Measurements from ENCODE around the gene ATP13A3.
A peak's percentile ranks its signal among the peaks of the same experiment; 100 is the strongest.
"Not testable (repeated sequence)": the region's sequence is repeated elsewhere in the genome, so short reads cannot be mapped to it uniquely, and the experiment has no call there.

ATP13A3 gene

DNA sequence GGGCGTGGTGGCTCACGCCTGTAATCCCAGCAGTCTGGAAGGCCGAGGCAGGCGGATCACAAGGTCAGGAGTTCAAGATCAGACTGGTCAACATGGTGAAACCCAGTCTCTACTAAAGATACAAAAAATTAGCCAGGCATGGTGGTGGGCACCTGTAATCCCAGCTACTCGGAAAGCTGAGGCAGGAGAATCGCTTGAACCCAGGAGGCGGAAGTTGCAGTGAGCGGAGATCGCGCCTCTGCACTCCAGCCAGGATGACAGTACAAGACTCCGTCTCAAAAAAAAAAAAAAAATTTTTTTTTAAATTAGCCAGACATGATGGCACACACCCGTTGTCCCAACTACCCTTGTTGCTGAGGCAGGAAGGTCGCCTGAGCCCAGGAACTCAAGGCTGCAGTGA is 4.0 kb downstream of the ATP13A3 start:
- intact Hi-C loops (cut with DNase I): not testable (repeated sequence)

DNA sequence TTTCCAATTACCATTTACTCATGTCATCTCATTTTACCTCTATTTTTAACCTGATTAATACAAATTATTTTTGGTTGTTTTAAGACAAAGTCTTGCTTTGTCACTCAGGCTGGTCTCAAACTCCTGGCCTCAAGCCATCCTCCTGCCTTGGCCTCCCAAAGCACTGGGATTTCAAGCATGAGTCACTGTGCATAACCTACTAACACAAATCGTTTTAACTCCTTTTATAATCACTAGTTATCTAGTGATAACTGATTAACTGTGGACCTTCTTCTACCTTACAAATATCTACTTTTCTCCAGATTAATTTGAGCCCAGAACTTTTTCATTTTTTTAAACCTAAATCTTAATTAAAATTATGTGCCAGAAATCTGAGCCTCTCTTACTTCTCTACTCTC is 4.6 kb downstream of the ATP13A3 start:
- DNase-seq: no peak
- intact Hi-C loops (cut with DNase I): no loop called here

More for the DNA sequence above, 4.0 kb downstream of the ATP13A3 start:
- DNase-seq: not testable (repeated sequence)

DNA sequence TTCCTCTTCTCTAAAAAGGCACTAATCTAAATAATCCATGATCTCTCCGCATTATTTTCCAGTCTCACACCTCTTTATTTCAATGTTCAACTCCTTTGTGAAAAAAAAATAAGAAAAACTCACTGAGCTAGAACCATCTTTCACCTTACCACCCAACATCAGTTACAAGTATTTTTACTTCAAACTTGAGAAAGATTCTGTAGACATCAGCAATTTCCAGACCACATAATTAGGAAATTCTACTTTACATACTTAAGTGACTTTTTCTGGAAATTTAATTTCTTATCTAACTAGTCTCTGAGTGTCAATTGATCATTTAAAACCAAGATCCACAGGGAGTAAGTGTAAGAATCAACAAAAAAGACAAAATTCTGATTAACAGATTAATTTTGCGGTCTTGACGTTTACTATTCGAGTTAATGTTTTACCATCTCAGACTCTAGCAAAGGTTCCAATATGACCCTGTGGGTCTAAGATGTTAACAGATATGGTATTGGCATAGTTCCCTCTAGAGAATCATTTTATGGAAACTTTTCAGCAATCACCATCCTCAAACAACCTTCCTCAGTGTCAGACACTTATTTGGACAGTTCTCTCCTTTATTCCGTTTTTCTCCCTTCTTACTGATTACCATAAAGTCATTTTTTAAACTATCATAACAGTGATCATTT is 5.1 kb downstream of the ATP13A3 start:
- no peak for DNase-seq
- intact Hi-C loops (cut with DNase I): no loop called here

DNA sequence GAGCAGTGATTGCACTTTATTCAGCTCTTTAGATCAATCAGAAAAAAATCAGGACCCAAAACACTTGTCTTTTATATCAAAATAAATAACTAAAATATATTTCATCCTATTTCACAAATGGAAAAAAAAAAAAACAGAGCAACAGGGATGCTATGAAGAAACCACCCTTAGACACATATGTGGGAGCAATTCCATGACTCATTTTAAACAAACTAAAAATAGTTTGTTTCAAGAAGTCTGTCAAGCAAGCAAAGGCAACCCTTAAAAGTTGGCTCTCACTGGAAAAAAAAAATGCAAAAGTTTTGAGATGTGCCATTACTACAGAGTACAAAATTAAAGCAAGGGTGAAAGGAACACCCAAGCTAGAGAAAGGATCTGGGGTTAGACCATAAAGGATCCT is 5.7 kb downstream of the ATP13A3 start:
- intact Hi-C loops (cut with DNase I): no loop called here
- DNase-seq: no peak

DNA sequence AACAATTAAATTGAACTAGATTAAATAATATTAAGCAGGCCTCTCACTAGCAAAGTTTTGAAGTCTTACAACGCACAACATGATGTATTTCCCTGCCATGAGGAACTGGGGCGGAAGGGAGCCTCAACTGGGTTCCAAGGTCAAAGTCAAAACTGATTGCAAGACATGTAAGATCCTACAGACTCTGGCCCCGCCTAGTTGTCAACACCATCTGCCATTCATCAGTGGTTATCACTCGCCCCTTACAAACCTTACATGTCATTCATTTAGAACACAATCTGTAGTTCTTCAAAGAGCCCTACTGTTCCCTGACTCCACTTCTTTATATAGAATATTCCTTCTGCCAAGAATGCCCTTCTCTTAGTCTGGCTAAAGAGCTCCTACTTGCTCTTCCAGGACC is 10.0 kb downstream of the ATP13A3 start:
- no peak for DNase-seq
- intact Hi-C loops (cut with DNase I): no loop called here

DNA sequence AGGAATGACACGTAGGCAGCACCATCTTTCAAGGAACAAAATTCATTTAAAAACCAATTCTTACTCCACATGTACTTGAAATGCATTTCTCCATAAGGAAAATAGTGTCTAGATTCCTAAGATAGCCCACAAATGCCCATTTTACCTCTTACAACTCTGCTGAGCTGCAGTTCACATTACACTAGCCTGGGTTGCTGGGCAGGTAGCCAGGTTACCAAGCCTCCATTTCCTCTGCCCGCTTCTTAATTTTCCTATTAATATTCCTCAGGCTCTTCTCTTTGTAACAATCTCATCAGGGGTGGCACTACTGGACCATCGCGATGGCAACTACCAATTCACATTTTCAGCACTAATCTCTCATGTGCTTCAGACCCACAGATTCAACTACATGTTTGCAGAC is 10.8 kb downstream of the ATP13A3 start:
- no peak for DNase-seq
- intact Hi-C loops (cut with DNase I): no loop called here

DNA sequence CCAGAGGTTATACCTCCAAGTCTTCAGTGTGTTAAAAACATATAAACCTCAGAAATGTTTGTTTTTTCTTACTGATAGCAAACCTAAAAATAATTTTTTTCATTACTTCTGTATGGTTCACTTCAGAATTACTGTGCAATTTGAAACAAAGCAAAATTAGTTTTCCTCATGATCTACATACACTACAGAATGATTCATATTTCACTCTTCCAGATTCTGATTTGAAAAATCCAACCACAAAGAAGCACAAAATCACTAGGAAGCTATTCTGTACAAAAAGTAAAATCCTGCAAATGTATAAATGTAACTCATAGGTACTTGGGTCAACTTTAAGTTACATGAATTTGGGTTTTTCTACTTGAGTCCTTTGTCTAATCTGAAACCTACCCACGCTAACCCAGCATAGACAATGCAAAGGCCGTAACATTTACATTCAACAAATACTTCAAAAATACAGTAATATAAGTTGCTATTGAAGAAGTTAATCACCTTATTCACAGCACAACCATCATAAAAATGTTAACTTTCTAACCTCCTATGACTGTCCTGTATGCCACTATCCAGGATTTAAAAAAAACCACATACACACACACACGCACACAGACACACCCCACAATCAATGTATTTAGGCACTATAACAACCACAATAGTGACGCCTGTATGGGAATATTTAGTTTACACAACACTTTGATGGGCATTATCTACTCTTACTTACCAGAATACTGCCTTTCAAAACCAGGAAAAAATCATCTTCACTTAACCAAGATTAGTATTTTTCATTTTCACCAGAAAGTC is 11.5 kb downstream of the ATP13A3 start:
- DNase-seq: no peak
- intact Hi-C loops (cut with DNase I): no loop called here

DNA sequence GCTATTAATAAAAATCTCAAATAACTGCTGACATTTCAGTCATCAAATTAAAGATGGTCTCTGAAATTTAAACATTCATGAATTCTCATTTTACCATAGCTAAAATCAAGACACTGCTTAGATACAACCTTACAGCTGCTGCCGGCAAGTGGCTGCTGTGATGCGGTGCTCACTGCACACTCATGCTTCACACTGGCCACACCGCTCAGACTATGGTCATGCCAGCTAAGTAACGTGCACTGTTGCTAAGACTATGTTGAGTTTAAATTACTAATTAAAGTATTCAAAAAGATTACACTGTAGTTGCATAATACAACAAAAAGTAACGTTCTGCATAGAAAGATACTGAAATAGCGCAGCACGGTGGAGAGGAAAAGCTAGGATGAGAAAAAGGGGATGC is 12.1 kb downstream of the ATP13A3 start:
- intact Hi-C loops (cut with DNase I): no loop called here
- DNase-seq: no peak

DNA sequence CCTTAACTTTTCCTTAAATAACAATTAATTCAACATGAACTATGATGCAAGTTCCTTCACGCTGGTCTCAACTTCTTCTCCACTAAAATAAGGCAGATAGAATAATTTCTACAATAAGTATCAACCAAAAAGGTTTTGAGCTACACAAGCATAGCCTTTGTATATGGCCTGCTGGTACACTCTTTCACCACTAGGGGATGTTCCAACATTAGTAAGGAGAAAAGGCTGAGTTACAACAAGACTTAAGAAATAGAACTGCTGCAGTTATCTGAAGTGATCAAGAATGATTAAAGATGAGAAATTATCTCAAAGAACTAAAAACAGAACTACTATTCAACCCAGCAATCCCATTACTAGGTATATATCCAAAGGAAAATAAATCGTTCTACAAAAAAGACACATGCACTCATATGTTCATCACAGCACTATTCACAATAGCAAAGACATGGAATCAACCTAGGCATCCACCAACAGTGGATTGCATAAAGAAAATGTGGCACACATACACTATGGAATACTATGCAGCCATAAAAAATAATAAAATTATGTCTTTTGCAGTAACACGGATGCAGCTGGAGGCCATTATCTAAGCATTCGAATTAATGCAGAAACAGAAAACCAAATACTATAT is 14.4 kb downstream of the ATP13A3 start:
- peak in 17 of 42 donors; percentile 14 to 78 (median 48) for DNase-seq
- intact Hi-C loops (cut with DNase I): no loop called here

DNA sequence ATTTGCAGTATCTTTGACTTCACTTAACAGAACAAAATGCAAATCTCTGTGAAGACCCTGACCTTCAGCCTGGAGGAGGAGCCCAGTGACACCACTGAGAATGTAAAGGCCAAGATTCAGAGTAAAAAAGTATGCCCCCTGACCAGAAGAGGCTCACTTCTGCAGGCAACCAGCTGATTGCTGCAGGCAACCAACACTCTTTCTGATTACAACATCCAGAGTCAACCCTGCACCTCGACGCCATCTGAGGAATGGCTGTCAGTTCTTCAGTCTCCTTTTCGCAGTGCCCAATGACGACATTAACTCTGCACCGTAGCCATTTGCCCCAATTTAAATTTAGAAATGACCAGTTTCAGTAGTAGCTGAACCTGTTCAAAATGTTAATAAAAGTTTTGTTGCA is 14.9 kb downstream of the ATP13A3 start:
- intact Hi-C loops (cut with DNase I): no loop called here
- DNase-seq: no peak

DNA sequence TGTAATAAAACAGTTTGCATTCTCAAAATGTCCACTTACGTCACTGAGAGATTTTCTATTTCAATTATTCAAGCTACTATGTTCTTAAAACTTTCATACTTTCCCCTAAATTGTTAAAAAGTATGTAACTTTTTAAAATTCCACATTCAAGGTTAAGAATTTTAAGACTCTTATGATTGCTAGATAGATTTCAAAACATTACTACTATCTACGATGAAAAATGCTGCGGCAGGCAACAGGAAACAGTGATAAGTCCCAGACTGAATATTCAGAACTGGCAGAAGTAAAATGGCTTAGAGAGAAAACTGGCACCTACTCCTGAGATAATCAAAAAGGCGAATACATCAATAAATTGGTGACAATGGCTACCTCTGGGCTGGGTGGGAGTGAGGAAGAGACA is 16.2 kb downstream of the ATP13A3 start:
- DNase-seq: no peak
- intact Hi-C loops (cut with DNase I): no loop called here

DNA sequence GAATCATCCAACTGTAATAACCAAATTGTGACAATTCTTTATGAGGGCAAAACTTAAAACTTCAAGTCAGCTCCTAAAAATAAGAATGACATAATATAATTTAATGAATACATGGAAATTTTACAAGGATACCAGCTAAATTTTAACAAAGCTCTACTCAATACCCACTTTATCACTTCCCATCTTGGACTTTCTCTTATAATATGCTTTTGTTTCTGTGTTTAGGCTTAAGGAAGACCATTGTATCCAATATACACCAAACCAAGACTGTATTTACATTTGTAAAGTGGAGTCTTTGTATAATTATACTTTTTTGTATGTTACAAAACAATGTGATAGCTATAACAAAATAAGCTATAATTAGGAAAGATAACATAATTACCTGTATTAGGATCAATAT is 16.8 kb downstream of the ATP13A3 start:
- intact Hi-C loops (cut with DNase I): no loop called here
- DNase-seq: no peak

DNA sequence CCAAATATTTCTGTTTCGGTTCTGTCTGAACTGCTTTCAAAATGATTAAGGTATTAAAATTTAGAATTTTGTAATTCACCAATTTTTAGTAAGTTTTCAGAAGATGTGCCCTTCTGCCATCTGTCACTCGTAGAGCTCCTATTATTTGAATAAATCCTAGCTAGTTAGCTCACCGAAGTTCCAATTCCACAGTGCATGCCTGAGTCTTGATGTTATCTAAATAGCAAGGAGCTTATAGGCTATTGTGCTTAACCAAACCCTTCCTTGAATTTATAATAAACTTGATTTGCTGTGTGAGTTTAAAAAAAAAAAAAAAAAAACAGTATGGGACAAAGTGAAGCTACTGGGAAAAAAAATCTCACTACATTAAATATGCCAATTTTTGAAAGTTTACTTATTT is 18.7 kb downstream of the ATP13A3 start:
- intact Hi-C loops (cut with DNase I): no loop called here
- no peak for DNase-seq

DNA sequence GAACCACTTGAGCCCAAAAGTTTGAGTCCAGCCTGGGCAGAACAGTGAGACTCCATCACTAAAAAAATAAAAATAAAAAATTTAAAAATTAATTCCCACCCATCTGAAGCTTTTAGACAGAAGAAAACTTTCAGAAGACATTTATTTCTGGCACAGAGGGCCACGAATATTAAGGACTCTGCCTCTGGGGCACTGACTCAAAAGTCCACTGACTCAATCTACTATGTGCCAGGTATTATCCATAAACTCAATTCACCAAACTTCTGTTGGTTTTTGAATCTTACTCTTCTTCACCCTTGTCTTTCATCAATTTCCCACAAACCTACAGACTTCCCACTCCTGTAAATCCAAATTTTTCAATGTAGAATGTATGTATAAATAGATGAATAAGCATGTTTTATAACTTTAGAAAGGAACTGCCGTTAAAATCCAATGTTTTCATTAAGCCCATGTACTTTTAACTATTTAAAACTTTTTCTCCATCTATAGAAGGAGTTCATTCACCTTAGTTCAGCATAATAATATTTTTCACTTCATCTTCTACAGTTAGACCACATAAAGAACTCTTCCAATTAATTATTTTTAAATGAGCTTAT is 19.9 kb downstream of the ATP13A3 start:
- DNase-seq: no peak
- intact Hi-C loops (cut with DNase I): no loop called here

DNA sequence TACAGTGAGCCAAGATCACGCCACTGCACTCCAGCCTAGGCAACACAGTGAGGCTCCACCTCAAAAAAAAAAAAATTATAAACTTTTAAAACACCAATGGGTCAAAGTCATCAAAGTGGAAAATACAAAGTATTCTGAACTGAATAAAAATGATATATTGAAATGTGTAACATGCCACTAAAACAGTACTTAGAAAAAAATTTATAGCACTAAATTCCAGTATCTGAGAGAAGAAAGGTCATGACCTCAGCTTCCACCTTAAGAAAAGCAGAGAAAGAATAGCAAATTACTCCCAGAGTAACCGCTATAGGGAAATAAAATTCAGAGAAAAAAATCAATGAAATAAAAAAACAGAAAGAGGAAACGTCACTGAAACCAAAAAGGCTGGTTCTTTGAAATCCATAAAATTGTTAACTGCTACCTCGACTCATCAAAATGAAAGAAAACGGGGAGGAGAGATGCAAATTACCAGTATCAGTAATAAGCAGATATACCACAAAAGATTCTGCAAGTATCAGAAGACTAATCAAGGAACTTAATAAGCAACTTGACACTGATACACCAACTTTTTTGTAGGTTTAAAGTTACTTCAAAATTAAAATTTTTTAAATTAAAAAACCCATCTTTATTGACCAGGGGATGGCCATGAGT is 20.8 kb downstream of the ATP13A3 start:
- intact Hi-C loops (cut with DNase I): no loop called here

DNA sequence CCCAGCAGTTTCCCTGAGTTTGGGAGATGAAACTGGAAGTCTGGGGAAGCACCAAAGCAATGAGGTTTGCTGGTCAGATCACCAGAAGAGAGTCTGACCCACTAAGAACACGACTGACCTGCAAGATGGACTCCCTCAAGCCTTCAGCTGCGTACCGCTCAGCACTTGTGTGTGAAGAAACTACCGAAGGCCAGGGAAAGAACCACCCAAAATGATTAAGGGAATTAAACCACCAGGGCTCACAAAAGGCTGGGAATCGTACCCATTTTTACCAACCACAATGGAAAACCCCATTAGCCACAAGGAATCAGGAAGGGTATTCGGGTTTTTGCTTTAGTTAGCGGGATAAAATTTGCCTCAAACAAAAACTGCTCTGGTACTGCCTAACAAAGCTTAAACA is 21.6 kb downstream of the ATP13A3 start:
- intact Hi-C loops (cut with DNase I): no loop called here
- DNase-seq: no peak

More for the DNA sequence above, 20.8 kb downstream of the ATP13A3 start:
- DNase-seq: no peak

DNA sequence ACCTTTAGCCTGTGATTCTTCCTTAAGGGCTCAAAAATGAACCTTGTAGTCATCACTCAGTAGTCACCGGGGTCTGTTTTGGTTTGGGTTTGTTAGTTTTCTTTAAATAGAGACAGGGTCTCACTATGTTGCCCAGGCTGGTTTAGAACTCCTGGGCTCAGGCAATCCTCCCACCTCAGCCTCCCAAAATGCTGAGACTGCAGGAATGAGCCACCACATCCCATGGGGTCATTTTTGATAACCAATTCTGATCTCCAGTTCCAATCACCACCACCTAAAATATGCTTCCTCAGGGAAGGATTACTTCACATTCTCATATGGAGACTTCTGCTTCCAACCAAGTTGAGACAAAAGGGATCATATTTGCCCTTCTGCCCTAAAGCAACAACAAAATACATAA is 22.1 kb downstream of the ATP13A3 start:
- no peak for DNase-seq
- intact Hi-C loops (cut with DNase I): no loop called here

DNA sequence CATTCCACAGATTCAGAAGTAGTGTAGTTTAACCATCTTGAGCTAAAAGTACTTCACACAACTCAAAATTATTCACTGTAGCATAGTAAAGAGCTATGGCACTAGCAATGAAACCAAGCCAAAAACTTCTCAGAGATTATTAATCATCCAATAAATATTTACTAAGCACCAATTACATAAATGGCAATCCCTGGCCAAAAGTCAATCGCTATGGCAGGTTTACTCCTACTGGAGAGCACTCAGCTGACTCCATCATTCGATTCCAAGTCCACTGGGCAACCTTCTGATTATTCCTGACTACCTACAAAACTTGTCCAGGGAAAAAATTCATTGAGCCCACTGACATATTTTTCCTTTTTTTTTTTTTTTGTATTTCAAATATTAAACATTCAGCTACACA is 23.9 kb downstream of the ATP13A3 start:
- intact Hi-C loops (cut with DNase I): no loop called here

DNA sequence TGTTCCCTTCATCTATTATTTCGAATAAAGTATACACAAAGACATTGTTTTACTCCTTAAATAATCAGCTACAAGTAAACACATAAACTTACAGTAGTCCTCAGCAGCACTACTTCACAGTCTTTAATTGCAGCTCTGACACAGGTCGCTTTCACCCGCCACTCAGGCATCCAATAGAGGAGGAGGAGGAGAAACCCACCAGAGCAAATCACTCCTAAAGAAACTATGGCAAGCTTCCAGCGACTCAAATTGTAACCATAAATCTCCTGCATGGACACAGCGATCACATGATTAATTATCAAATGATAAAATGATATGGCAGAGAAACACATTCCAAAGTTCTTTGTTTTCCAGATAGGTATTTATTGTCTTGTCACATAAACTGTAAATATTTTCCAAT is 26.2 kb downstream of the ATP13A3 start:
- intact Hi-C loops (cut with DNase I): no loop called here
- DNase-seq: no peak

More for the DNA sequence above, 23.9 kb downstream of the ATP13A3 start:
- no peak for DNase-seq

DNA sequence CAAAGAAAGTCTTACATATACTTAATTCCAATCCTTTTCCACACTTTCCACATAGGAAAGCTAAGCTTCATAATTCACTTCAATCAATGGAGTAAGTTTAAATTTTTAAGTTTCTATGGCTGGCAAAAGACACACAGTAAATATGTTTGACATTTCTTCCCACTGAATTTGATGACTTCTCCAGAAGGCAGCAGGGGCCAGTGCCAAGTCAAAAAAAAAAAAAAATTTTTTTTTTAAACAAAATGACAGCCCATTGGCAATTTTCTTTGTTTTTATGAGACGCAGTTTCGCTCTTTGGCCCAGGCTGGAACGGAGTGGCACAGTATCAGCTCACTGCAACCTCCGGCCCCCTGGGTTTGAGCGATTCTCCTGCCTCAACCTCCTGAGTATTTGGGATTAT is 28.7 kb downstream of the ATP13A3 start:
- intact Hi-C loops (cut with DNase I): no loop called here
- DNase-seq: no peak
